Testis (tissue), 5 donors: ENCODE measurements around the gene TSSK3. TPM values are rescaled to one million over a fixed set of nuclear protein-coding genes. Genes with fewer than 3 reads are reported as not detected.

Experiments used
- DNase-seq: peaks from one replicate; pipeline ENCODE4 v3.0.0-alpha.2; 2019
- H3K27ac ChIP-seq, 2 donors: fragments of 200-600 bp; sonication (generic); one replicate each; pipeline ENCODE4 v1.5.1; 2019
- H3K27me3 ChIP-seq: fragments of 200-600 bp; sonication (generic); one replicate; pipeline ENCODE4 v1.5.1; 2019
- H3K36me3 ChIP-seq: fragments of 200-600 bp; sonication (generic); one replicate; pipeline ENCODE4 v1.5.1; 2017; ENCODE audit warnings: low read depth; ENCODE audit errors: missing control alignments
- H3K4me1 ChIP-seq: fragments of 200-600 bp; sonication (generic); one replicate; pipeline ENCODE4 v1.5.1; 2019
- H3K4me3 ChIP-seq, 2 donors: fragments of 200-600 bp; sonication (generic); one replicate each; pipeline ENCODE4 v1.5.1; 2017 to 2019
- H3K9me3 ChIP-seq: fragments of 200-600 bp; sonication (generic); one replicate; pipeline ENCODE4 v1.5.1; 2017
- CTCF ChIP-seq, 3 experiments: fragments of 450-650 bp in 2 of 3; fragments of 200-600 bp in 1 of 3; sonication (generic) in 1 of 3; IDR thresholded peaks; one replicate each; pipeline ENCODE4 v1.5.1; 2016 to 2019; ENCODE audit warnings: antibody characterized with exemption in 3 of 3, mild to moderate bottlenecking in 2 of 3, moderate library complexity in 1 of 3
- POLR2A ChIP-seq: fragments of 450-650 bp; IDR thresholded peaks from one replicate; pipeline ENCODE4 v1.6.1; 2017; ENCODE audit warnings: antibody characterized with exemption, mild to moderate bottlenecking, moderate library complexity
- WGBS, 2 donors: methylation state at CpG; one replicate each; pipeline ENCODE4 v1.1.5; 2018; 5-methylcytosine and 5-hydroxymethylcytosine counted together
- intact Hi-C: fragments of 100-400 bp; cut with DNase I; formaldehyde crosslinking; loops from one replicate; pipeline ENCODE4 v1.15.1; 2023; ENCODE audit warnings: low total_unique reads
- long read RNA-seq, 2 donors: transcript quantifications; one replicate each; lab custom pipeline, GENCODE V29; 2026
- polyA plus RNA-seq: library from polyadenylated mRNA; stranded (reverse); fragments of 350-450 nt; fragmentation: Illumina TruSeq; extraction: RNeasy Lipid Tissue Mini Kit (QIAGEN cat#74804); gene quantifications from one replicate; pipeline ENCODE4 v1.2.3, GENCODE V29; 2014; ENCODE audit warnings: low read depth, low replicate concordance; ENCODE audit not compliant: insufficient read depth
- total RNA-seq, 2 donors: library from RNA; depleted of rRNA; stranded (reverse); fragments of >200 nt; gene quantifications; one replicate each; pipeline ENCODE4 v1.2.3, GENCODE V29; 2016

Gene TSSK3
- 10 to 100 TPM; 25.7 to 72.9 TPM for total RNA-seq
- 55.6 TPM for polyA plus RNA-seq
- long read RNA-seq, donor 1: 0 reads
- long read RNA-seq, donor 2: 0 reads

- DNase-seq: peak; percentile 72
- H3K36me3 ChIP-seq: no peaks in the 10 kb centered on the region
- WGBS, 2 donors: 36 to 46% methylated on average over 11 to 17 of the region's 17 CpGs
- no peaks in the 10 kb centered on the region for H3K27me3 ChIP-seq
- peak within 1 kb of the TSS; percentile 84 to 94 for H3K27ac ChIP-seq
- TF ChIP-seq POLR2A: no peak
- no peak for TF ChIP-seq CTCF (IDR thresholded peaks at IDR 0.05)
- intact Hi-C loops: no loop called here
- H3K4me1 ChIP-seq: peaks cover 29% of the 10 kb centered on the region
- H3K9me3 ChIP-seq: no peaks in the 10 kb centered on the region
- H3K4me3 ChIP-seq: peak within 1 kb of the TSS; percentile 37 to 55
Observed at GRCh38 chr1:32362474-32363313, at the start of gene TSSK3, which contains the start of gene FAM229A. TSS of gene TSSK3 (plus strand) at chr1:32362539. CDS start at chr1:32362702, 163 bp downstream. TSS of gene FAM229A (minus strand) at chr1:32362485. CDS start at chr1:32362091, 394 bp downstream.

- 52 to 58% methylated on average over 3 of the region's 3 CpGs for WGBS, 2 donors
- H3K4me1 ChIP-seq: peaks cover under 1% of the 10 kb centered on the region
- intact Hi-C loops: no loop called here
- H3K36me3 ChIP-seq: no peaks in the 10 kb centered on the region
- no peaks in the 10 kb centered on the region for H3K9me3 ChIP-seq
- no peak for DNase-seq
- H3K4me3 ChIP-seq: no peak overlapping the region
- no peaks in the 10 kb centered on the region for H3K27me3 ChIP-seq
- H3K27ac ChIP-seq: no peak overlapping the region
- TF ChIP-seq CTCF (IDR thresholded peaks at IDR 0.05) (no peak), POLR2A (no peak)
Observed at GRCh38 chr1:32316903-32317277, 45.4 kb upstream of the TSSK3 start.

GRCh38 chr1:32318127-32318869, 44.0 kb upstream of the TSSK3 start:
- intact Hi-C loops: no loop called here
- Histone ChIP-seq H3K27ac (no peak overlapping the region), H3K4me1 (no peaks in the 10 kb centered on the region), H3K4me3 (no peak overlapping the region), H3K36me3 (no peaks in the 10 kb centered on the region), H3K9me3 (no peaks in the 10 kb centered on the region), H3K27me3 (no peaks in the 10 kb centered on the region)
- 95 to 98% methylated on average over 10 of the region's 10 CpGs for WGBS, 2 donors
- TF ChIP-seq CTCF (IDR thresholded peaks at IDR 0.05): no peak
- TF ChIP-seq POLR2A: no peak
- no peak for DNase-seq

- intact Hi-C loops: no loop called here
- no peak overlapping the region for H3K4me3 ChIP-seq
Observed at GRCh38 chr1:32321712-32322291, 40.5 kb upstream of the TSSK3 start.

More at GRCh38 chr1:32321712-32322291, 40.5 kb upstream of the TSSK3 start:
- no peaks in the 10 kb centered on the region for H3K36me3 ChIP-seq
- no peak for TF ChIP-seq POLR2A
- no peak for TF ChIP-seq CTCF (IDR thresholded peaks at IDR 0.05)
- DNase-seq: no peak
- 70 to 78% methylated on average over 5 of the region's 5 CpGs for WGBS, 2 donors
- no peaks in the 10 kb centered on the region for H3K27me3 ChIP-seq
- no peaks in the 10 kb centered on the region for H3K9me3 ChIP-seq
- no peaks in the 10 kb centered on the region for H3K4me1 ChIP-seq
- H3K27ac ChIP-seq: no peak overlapping the region
